GM19328 (cell line): Measurements from ENCODE around the gene TSSK2.

Experiments used
- ATAC-seq: cut with Tn5 transposase; IDR thresholded peaks from one replicate; pipeline ENCODE4 v1.9.1; 2021; ENCODE audit warnings: mild to moderate bottlenecking, moderate library complexity; ENCODE audit not compliant: unreplicated experiment

The TSSK2 gene

GRCh38 chr22:19122752-19123492 lies 8.2 kb upstream of the TSSK2 start:
- no peak for ATAC-seq

- ATAC-seq, result no peak
Observed at GRCh38 chr22:19123936-19124335, 7.2 kb upstream of the TSSK2 start.

- no peak for ATAC-seq
Observed at GRCh38 chr22:19124377-19124776, 6.7 kb upstream of the TSSK2 start.

- no peak for ATAC-seq
Observed at GRCh38 chr22:19125011-19125410, 6.1 kb upstream of the TSSK2 start.

GRCh38 chr22:19125474-19126308 lies 5.4 kb upstream of the TSSK2 start:
- no peak for ATAC-seq

- ATAC-seq, result no peak
Observed at GRCh38 chr22:19126309-19127273, 4.5 kb upstream of the TSSK2 start.

- no peak for ATAC-seq
Observed at GRCh38 chr22:19127329-19128008, 3.6 kb upstream of the TSSK2 start.

GRCh38 chr22:19128009-19128401 lies 3.1 kb upstream of the TSSK2 start:
- no peak for ATAC-seq

GRCh38 chr22:19128946-19129727 lies 2.0 kb upstream of the TSSK2 start:
- no peak for ATAC-seq

- ATAC-seq, result no peak
Observed at GRCh38 chr22:19129871-19130270, 1.2 kb upstream of the TSSK2 start.

GRCh38 chr22:19131685-19132015 lies 542 bp downstream of the TSSK2 start:
- no peak for ATAC-seq

- no peak for ATAC-seq
Observed at GRCh38 chr22:19132153-19132552, 1.0 kb downstream of the TSSK2 start.

- no peak for ATAC-seq
Observed at GRCh38 chr22:19132693-19133400, 1.7 kb downstream of the TSSK2 start.

GRCh38 chr22:19133561-19133960 lies 2.5 kb downstream of the TSSK2 start:
- ATAC-seq, result no peak

GRCh38 chr22:19134176-19134831 lies 3.2 kb downstream of the TSSK2 start:
- ATAC-seq, result no peak

GRCh38 chr22:19134874-19135273 lies 3.8 kb downstream of the TSSK2 start:
- ATAC-seq, result no peak

- ATAC-seq, result no peak
Observed at GRCh38 chr22:19136915-19137314, 5.8 kb downstream of the TSSK2 start.

- no peak for ATAC-seq
Observed at GRCh38 chr22:19137384-19138216, 6.5 kb downstream of the TSSK2 start.
